Mesothelial cell of epicardium (in vitro differentiated cells): ENCODE results near the gene SKIL. TPM values are rescaled to one million over a fixed set of nuclear protein-coding genes. Genes with fewer than 3 reads are reported as not detected.
A peak's percentile ranks its signal among the peaks of the same experiment; 100 is the strongest.
"Not testable (repeated sequence)": the region's sequence is repeated elsewhere in the genome, so short reads cannot be mapped to it uniquely, and the experiment has no call there.

Source experiments
- DNase-seq, 2 experiments: peaks; one replicate each; pipeline ENCODE4 v3.0.0; 2021; ENCODE audit warnings: low spot score in 2 of 2; ENCODE audit not compliant: unreplicated experiment in 2 of 2
- H3K27ac Mint-ChIP-seq: 2 replicates; pipeline ENCODE4 v1.8.0; 2021; ENCODE audit warnings: mixed read lengths
- H3K27me3 Mint-ChIP-seq: 2 replicates; pipeline ENCODE4 v1.8.0; 2021; ENCODE audit warnings: low read depth, mixed read lengths
- H3K36me3 Mint-ChIP-seq: 2 replicates; pipeline ENCODE4 v1.8.0; 2021; ENCODE audit warnings: mixed read lengths
- H3K4me1 Mint-ChIP-seq: 2 replicates; pipeline ENCODE4 v1.8.0; 2021; ENCODE audit warnings: mixed read lengths
- H3K4me3 Mint-ChIP-seq: 2 replicates; pipeline ENCODE4 v1.8.0; 2021; ENCODE audit warnings: mild to moderate bottlenecking, moderate library complexity, mixed read lengths
- H3K9me3 Mint-ChIP-seq: 2 replicates; pipeline ENCODE4 v1.8.0; 2021; ENCODE audit warnings: mixed read lengths
- total RNA-seq: library from RNA; stranded (reverse); gene quantifications from 3 replicates; pipeline ENCODE4 v1.2.1, GENCODE V29; 2021
- TF ChIP-seq, protein P1 (sequence below): fragments of 200-600 bp; sonication (generic); IDR thresholded peaks from one replicate; pipeline ENCODE4 v1.5.0; 2021; ENCODE audit warnings: antibody characterized with exemption; ENCODE audit not compliant: unreplicated experiment

The SKIL gene
- total RNA-seq, 1 donor from 2014 or later, result 328 TPM

DNA sequence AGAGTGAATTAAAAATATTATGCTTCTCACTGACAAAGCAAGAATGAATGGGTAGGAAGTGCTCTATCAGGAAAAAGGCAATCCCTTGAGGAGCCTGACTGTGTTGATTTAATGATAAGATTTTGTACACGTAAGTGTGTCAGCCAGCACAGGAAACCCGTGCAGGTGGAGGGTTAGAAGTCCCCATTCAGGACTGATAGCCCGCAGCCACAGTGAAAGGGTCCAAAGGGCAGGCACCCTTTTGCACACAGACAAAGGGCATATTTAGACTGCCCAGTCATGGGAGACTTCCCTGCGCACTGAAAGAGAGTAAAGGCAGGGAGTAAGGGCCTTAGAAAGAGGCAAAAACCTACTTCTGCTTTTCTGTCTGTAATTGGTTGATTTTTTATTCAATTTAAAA is 26.4 kb upstream of the SKIL start:
- Mint-ChIP-seq H3K4me3 (no peak overlapping the region), H3K27ac (no peak overlapping the region), H3K4me1 (no peaks in the 10 kb centered on the region), H3K9me3 (peaks cover 14% of the 10 kb centered on the region), H3K27me3 (no peaks in the 10 kb centered on the region), H3K36me3 (no peaks in the 10 kb centered on the region)
- no peak for DNase-seq
- TF ChIP-seq, protein P1, sequence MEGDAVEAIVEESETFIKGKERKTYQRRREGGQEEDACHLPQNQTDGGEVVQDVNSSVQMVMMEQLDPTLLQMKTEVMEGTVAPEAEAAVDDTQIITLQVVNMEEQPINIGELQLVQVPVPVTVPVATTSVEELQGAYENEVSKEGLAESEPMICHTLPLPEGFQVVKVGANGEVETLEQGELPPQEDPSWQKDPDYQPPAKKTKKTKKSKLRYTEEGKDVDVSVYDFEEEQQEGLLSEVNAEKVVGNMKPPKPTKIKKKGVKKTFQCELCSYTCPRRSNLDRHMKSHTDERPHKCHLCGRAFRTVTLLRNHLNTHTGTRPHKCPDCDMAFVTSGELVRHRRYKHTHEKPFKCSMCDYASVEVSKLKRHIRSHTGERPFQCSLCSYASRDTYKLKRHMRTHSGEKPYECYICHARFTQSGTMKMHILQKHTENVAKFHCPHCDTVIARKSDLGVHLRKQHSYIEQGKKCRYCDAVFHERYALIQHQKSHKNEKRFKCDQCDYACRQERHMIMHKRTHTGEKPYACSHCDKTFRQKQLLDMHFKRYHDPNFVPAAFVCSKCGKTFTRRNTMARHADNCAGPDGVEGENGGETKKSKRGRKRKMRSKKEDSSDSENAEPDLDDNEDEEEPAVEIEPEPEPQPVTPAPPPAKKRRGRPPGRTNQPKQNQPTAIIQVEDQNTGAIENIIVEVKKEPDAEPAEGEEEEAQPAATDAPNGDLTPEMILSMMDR, result no peak

DNA sequence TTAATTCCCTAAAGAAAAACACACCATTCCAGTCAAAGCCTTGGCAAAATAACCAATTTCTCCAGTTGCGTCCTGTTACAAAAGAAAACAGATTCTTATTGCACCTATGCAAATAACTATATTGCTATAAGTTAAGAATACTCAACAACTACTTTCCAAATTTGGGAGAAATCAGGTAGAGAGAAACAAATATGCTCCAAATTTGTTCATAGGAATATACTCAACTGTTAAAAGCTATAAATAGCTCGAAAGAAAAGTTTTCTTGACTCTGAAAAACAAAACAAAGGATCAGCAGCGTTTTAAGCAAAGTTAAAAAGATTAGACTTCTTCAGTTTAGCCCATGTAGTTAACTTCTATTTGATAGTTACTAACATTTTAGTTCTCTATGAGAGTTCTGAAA is 20.1 kb upstream of the SKIL start:
- H3K27ac Mint-ChIP-seq, result no peak overlapping the region
- no peak for DNase-seq
- H3K4me3 Mint-ChIP-seq, result no peak overlapping the region
- no peaks in the 10 kb centered on the region for H3K27me3 Mint-ChIP-seq
- H3K36me3 Mint-ChIP-seq, result peaks cover 5% of the 10 kb centered on the region
- H3K9me3 Mint-ChIP-seq, result peaks cover 16% of the 10 kb centered on the region
- TF ChIP-seq, protein P1, result no peak
- H3K4me1 Mint-ChIP-seq, result no peaks in the 10 kb centered on the region

DNA sequence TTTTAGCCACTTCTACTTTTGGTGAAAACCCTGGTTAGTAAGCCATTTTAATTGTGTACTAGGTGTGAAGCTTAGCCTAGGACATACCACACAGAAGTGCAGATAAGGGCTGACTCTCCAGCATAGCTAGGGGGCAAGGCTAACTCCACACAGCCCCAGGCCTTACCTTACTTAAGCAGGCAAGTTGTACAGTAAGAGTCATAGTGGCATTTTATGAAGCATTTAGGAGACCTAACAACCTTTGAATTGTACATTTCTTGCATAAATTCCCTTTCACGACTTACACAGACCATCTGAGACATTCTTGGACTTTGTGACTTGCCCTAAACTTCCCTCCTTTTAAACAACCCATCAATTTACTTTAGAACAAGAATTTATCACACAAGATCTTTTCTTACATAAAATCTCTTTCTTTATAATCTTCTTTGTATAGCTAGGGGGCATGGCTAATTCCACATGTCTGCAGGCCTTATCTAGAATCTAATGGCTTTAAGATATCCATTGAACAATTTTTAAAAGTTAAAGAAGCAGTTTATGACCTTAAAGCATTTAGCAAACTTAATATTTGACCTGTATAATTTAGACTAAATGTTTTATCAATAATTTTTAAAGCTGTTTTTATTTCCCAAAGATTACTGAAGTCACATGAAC is 18.7 kb upstream of the SKIL start:
- no peak overlapping the region for H3K4me3 Mint-ChIP-seq
- no peaks in the 10 kb centered on the region for H3K27me3 Mint-ChIP-seq
- H3K9me3 Mint-ChIP-seq, result peaks cover 14% of the 10 kb centered on the region
- no peak for DNase-seq
- peaks cover 5% of the 10 kb centered on the region for H3K36me3 Mint-ChIP-seq
- H3K27ac Mint-ChIP-seq, result no peak overlapping the region
- H3K4me1 Mint-ChIP-seq, result peaks cover 1% of the 10 kb centered on the region
- TF ChIP-seq, protein P1, result no peak

DNA sequence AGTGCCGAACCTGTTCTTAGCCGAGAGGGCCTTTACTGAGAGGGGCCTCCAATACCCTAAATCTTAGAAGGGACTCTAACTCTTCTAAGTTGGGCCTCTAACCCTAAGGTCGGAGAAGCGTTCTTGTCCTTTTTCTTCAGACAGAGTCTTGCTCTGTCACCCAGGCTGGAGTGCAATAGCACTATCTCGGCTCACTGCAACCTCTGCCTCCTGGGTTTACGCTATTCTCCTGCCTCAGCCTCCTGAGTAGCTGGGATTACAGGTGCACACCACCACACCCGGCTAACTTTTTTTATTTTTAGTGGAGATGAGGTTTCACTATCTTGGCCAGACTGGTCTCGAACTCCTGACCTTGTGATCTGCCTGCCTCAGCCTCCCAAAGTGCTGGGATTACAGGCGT is 15.2 kb upstream of the SKIL start:
- Mint-ChIP-seq H3K9me3 (peaks cover 13% of the 10 kb centered on the region), H3K4me1 (peaks cover 18% of the 10 kb centered on the region)
- H3K27ac Mint-ChIP-seq, DNase-seq, H3K4me3 Mint-ChIP-seq, H3K27me3 Mint-ChIP-seq, H3K36me3 Mint-ChIP-seq: not testable (repeated sequence)

DNA sequence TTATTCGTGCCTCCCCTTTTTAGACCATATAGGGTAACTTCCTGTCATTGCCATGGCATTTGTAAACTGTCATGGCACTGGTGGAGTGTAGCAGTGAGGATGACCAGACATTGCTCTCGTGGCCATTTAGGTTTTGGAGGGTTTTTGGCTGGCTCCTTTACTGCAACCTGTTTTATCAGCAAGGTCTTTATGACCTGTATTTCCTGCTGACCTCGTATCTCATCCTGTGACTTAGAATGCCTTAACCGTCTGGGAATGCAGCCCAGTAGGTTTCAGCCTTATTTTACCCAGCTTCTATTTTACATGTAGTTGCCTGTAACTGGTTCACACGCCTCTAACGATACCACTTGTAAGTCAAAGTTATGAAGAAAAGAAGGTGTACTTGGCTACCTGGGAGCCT is 13.7 kb upstream of the SKIL start:
- H3K36me3 Mint-ChIP-seq, H3K27me3 Mint-ChIP-seq, H3K4me3 Mint-ChIP-seq, DNase-seq, H3K9me3 Mint-ChIP-seq: not testable (repeated sequence)
- peaks cover 18% of the 10 kb centered on the region for H3K4me1 Mint-ChIP-seq
- H3K27ac Mint-ChIP-seq, result peak overlapping the region; percentile 96

DNA sequence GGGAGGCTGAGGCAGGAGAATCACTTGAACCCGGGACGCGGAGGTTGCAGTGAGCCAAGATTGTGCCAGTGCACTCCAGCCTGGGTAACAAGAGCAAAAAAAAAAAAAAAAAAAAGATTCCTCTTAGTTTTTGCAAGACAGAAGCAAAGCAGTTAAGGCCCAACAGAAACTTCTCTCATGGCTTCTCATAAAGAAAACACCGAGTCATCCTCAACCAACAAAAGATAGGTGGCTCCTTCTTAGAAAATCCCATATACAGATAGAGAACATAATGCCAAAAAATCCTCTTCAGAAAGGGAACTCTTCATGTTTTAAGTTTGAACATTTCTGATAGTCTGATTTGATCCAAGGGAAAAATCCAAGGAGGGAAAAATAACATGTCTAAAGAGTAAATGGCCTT is 12.5 kb upstream of the SKIL start:
- H3K4me3 Mint-ChIP-seq, result no peak overlapping the region
- peaks cover 20% of the 10 kb centered on the region for H3K4me1 Mint-ChIP-seq
- no peaks in the 10 kb centered on the region for H3K9me3 Mint-ChIP-seq
- no peaks in the 10 kb centered on the region for H3K36me3 Mint-ChIP-seq
- H3K27ac Mint-ChIP-seq, result peak overlapping the region; percentile 96
- H3K27me3 Mint-ChIP-seq, result no peaks in the 10 kb centered on the region
- TF ChIP-seq, protein P1, result no peak
- DNase-seq, result no peak
